Heart left ventricle (tissue), 16 donors: ENCODE measurements around the gene ZNF787. TPM values are rescaled to one million over a fixed set of nuclear protein-coding genes. Genes with fewer than 3 reads are reported as not detected.

Experiments used
- ATAC-seq, 4 donors: fragments of 200-7000 bp; cut with Tn5 transposase; one replicate each; pipeline ENCODE4 v1.9.1; 2020 to 2022; ENCODE audit warnings: moderate library complexity in 4 of 4, mild to moderate bottlenecking in 3 of 4, moderate number of reproducible peaks in 1 of 4
- DNase-seq, 5 donors: peaks; one replicate each; pipeline ENCODE4 v3.0.0-alpha.2; 2020
- H3K27ac ChIP-seq, 12 donors: fragments of 200-600 bp; sonication (generic) in 4 of 12; one replicate each; pipeline versions ENCODE4 v1.5.0 to v1.8.0; 2016 to 2022; ENCODE audit warnings: mild to moderate bottlenecking in 2 of 12
- H3K27me3 ChIP-seq, 9 donors: fragments of 200-600 bp; sonication (generic) in 2 of 9; one replicate each; pipeline versions ENCODE4 v1.5.1 to v1.8.0; 2016 to 2022; ENCODE audit warnings: mild to moderate bottlenecking in 3 of 9
- H3K36me3 ChIP-seq, 9 donors: fragments of 200-600 bp; sonication (generic) in 2 of 9; one replicate each; pipeline versions ENCODE4 v1.5.0 to v1.8.0; 2018 to 2022; ENCODE audit warnings: mild to moderate bottlenecking in 2 of 9
- H3K4me1 ChIP-seq, 12 donors: fragments of 200-600 bp; sonication (generic) in 4 of 12; one replicate each; pipeline versions ENCODE4 v1.5.0 to v1.8.0; 2016 to 2022; ENCODE audit warnings: mild to moderate bottlenecking in 3 of 12
- H3K4me3 ChIP-seq, 12 donors: fragments of 200-600 bp; sonication (generic) in 4 of 12; one replicate each; pipeline versions ENCODE4 v1.5.0 to v1.8.0; 2017 to 2022; ENCODE audit warnings: mild to moderate bottlenecking in 9 of 12, moderate library complexity in 4 of 12
- H3K9me3 ChIP-seq, 12 donors: fragments of 200-600 bp; sonication (generic) in 4 of 12; one replicate each; pipeline versions ENCODE4 v1.5.0 to v1.8.0; 2016 to 2022; ENCODE audit warnings: mild to moderate bottlenecking in 1 of 12
- POLR2A ChIP-seq, 2 donors: fragments of 450-650 bp; IDR thresholded peaks; one replicate each; pipeline ENCODE4 v1.6.1; 2017; ENCODE audit warnings: antibody characterized with exemption in 2 of 2, mild to moderate bottlenecking in 2 of 2, moderate library complexity in 2 of 2
- WGBS, 4 donors: extraction: QIAGEN DNeasy Blood & Tissue Kit in 2 of 4; methylation state at CpG; one replicate each; pipeline versions ENCODE4 v1.1.5 to v1.1.7; 2013 to 2018; 5-methylcytosine and 5-hydroxymethylcytosine counted together
- intact Hi-C, 10 donors: fragments of 100-400 bp; cut with DNase I; formaldehyde crosslinking; loops; one replicate each; pipeline versions ENCODE4 v1.11.1 to v1.14.2; 2022
- polyA plus RNA-seq, 2 donors: library from polyadenylated mRNA; stranded (reverse); fragments of 200-250 nt; gene quantifications; one replicate each; pipeline ENCODE4 v1.2.3, GENCODE V29; 2013
- total RNA-seq, 9 donors: library from RNA; depleted of rRNA in 2 of 9; stranded (reverse); fragments of >200 nt in 2 of 9; fragmentation: NEBNext Ultra II Directional in 3 of 9; extraction: Animal tissue kit (Norgen Biotek cat#: 25700) in 3 of 9; gene quantifications; one replicate each; pipeline versions ENCODE4 v1.1.0 to v1.2.4, GENCODE V29; 2016 to 2023
- TF ChIP-seq, protein P1 (sequence below), 12 donors: fragments of 200-600 bp; sonication (generic) in 4 of 12; IDR thresholded peaks; one replicate each; pipeline versions ENCODE4 v1.5.0 to v1.8.0; 2018 to 2022; ENCODE audit warnings: antibody characterized with exemption in 12 of 12, mild to moderate bottlenecking in 5 of 12
- donor health status: ischemic (EF 13 %, LVEDD 7.1; RV severe dilation, severe dysfunction).
- donor health status: healthy with polysubstance abuse.
- donor health status: DM: no; HTN: yes; CAD: no.
- donor health status: DM: no; HTN: no; CAD: no.
- donor health status: ischemic (EF 25% LVEDD 6.9; RV normal size, moderate dysfunction).
- donor health status: ischemic (EF 25% LVEDD 5.7; RV mildly dilated, moderate dysfunction).
- donor health status: healthy.
- donor health status: DM: yes; HTN: yes; CAD: no.
- donor health status: ischemic (EF 35%, LVEDD 5.7; RV mildly dilated, moderate dysfunction).
- donor health status: nonischemic (EF 11% LVEDD 7.7; RV severe dilation, severe dysfunction).
- donor health status: DM: yes; HTN: yes; CAD: no.
- donor health status: PGD.
- donor health status: ischemic (EF 29% LVEDD 5.4; RV normal size, mild dysfunction).
- donor health status: nonischemic (EF 23%, LVEDD 6.1; RV moderate dilation, normal function).

Gene ZNF787
- total and polyA plus RNA-seq, 11 donors, result 11.6 to 40.8 (median 25.3) TPM

DNA sequence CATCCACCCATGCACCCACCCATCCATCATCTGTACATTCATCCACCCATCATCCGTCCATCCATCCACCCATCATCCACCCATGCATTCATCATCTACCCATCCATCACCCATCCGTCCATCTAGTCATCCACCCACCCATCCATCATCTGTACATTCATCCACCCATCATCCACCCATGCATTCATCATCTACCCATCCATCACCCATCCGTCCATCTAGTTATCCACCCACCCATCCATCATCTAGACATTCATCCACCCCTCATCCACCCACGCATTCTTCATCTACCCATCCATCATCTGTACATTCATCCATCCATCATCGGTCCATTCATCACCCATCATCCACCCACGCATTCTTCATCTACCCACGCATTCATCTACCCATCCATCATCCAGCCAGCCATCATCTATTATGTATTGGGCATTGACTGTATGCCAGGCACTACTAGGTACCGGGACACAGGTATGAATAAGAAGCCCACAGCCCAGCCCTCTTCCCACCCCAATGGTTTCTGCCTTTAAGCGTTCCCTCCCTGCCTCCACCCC is 38.0 kb upstream of the ZNF787 start:
- no peak overlapping the region for H3K4me3 ChIP-seq
- H3K27ac ChIP-seq, result no peak overlapping the region
- H3K4me1 ChIP-seq, result peaks cover 0 to 14% (median 5%) of the 10 kb centered on the region in 12 donors
- H3K27me3 ChIP-seq, result no peaks in the 10 kb centered on the region
- WGBS, 4 donors, result 94 to 97% (median 96%) methylated on average over 9 of the region's 9 CpGs
- no peak for DNase-seq
- TF ChIP-seq, protein P1, sequence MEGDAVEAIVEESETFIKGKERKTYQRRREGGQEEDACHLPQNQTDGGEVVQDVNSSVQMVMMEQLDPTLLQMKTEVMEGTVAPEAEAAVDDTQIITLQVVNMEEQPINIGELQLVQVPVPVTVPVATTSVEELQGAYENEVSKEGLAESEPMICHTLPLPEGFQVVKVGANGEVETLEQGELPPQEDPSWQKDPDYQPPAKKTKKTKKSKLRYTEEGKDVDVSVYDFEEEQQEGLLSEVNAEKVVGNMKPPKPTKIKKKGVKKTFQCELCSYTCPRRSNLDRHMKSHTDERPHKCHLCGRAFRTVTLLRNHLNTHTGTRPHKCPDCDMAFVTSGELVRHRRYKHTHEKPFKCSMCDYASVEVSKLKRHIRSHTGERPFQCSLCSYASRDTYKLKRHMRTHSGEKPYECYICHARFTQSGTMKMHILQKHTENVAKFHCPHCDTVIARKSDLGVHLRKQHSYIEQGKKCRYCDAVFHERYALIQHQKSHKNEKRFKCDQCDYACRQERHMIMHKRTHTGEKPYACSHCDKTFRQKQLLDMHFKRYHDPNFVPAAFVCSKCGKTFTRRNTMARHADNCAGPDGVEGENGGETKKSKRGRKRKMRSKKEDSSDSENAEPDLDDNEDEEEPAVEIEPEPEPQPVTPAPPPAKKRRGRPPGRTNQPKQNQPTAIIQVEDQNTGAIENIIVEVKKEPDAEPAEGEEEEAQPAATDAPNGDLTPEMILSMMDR (IDR thresholded peaks at IDR 0.05), result no peak
- TF ChIP-seq POLR2A (IDR thresholded peaks at IDR 0.05), result no peak
- H3K9me3 ChIP-seq, result no peaks in the 10 kb centered on the region
- peaks cover 0 to 47% (median 33%) of the 10 kb centered on the region in 9 donors for H3K36me3 ChIP-seq
- intact Hi-C loops, result loop anchor here in 3 of 10 donors (5.0 to 10.0 kb wide), 2 partner anchors 74 to 77 kb away; no protein-coding TSS in a partner anchor
- ATAC-seq, result no peak

DNA sequence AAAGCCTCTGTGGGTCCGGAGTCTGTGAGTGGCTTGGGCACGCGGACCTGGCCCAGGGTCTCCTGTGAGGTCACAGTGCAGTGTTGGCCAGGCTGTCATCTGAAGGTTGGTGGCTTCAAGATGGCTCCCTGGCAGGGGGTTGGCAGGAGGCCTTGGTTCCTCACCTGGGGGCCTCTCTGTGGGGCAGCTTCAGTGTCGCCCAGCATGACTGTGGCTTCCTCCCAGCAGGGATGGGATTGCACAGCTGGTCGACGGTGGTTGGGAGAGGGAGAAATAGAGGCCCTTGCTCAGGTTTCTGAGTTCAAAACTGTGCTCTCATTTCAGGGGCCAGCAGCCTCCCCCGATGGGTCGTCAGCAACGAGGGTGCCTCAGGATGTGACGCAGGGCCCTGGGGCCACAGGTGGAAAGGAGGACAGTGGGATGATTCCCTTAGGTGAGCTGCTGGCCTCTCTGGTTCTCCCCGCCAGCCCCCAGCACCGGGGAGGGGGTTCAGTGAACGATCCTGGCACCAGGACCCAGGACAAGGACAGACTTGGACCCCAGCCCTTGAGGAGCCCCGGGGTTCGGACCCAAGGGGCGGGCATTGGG is 37.2 kb upstream of the ZNF787 start:
- no peaks in the 10 kb centered on the region for H3K27me3 ChIP-seq
- DNase-seq (no peak), ATAC-seq (no peak)
- no peak overlapping the region for H3K4me3 ChIP-seq
- no peak overlapping the region for H3K27ac ChIP-seq
- peaks cover 0 to 47% (median 33%) of the 10 kb centered on the region in 9 donors for H3K36me3 ChIP-seq
- peaks cover 0 to 17% (median 5%) of the 10 kb centered on the region in 12 donors for H3K4me1 ChIP-seq
- WGBS, 4 donors, result 95 to 97% (median 95%) methylated on average over 16 of the region's 16 CpGs
- no peaks in the 10 kb centered on the region for H3K9me3 ChIP-seq
- TF ChIP-seq POLR2A (IDR thresholded peaks at IDR 0.05), result no peak
- TF ChIP-seq, protein P1 (IDR thresholded peaks at IDR 0.05), result no peak
- intact Hi-C loops, result loop anchor here in 3 of 10 donors (5.0 to 10.0 kb wide), 2 partner anchors 73 to 76 kb away; no protein-coding TSS in a partner anchor

DNA sequence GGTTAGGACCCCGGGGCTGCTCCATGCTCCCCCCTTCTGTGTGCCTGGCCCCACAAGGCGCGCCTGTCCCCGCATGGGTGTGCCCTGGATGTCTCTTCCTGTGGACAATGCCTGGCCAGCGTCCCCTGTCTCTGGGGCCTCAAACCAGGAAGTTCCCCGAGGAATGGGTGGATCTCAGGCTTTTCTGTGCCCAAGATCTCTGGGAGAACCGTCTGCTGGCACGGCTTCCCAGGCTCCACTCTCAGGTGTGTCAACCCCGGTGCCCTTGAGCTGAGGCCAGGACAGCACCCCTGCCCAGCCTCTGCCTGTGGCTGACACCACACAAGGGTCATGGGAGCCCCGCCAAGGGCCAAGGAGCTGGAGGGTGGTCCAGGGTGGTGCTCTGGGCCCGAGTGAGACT is 35.7 kb upstream of the ZNF787 start:
- Histone ChIP-seq H3K36me3 (peaks cover 0 to 47% (median 33%) of the 10 kb centered on the region in 9 donors), H3K27me3 (no peaks in the 10 kb centered on the region), H3K4me1 (peaks cover 0 to 20% (median 7%) of the 10 kb centered on the region in 12 donors), H3K27ac (peak overlapping the region in 11 of 12 donors; percentile 56 to 86 (median 76)), H3K9me3 (no peaks in the 10 kb centered on the region), H3K4me3 (no peak overlapping the region)
- 59 to 71% (median 67%) methylated on average over 9 to 11 of the region's 11 CpGs for WGBS, 4 donors
- DNase-seq (peak in 4 of 5 donors; percentile 43 to 71 (median 50)), ATAC-seq (peak; percentile 47 to 88 (median 54))
- intact Hi-C loops, result loop anchor here in 4 of 10 donors (1.0 to 10.0 kb wide), 4 partner anchors 14 to 74 kb away; no protein-coding TSS in a partner anchor
- TF ChIP-seq, protein P1 (IDR thresholded peaks at IDR 0.05), result no peak
- no peak for TF ChIP-seq POLR2A (IDR thresholded peaks at IDR 0.05)

DNA sequence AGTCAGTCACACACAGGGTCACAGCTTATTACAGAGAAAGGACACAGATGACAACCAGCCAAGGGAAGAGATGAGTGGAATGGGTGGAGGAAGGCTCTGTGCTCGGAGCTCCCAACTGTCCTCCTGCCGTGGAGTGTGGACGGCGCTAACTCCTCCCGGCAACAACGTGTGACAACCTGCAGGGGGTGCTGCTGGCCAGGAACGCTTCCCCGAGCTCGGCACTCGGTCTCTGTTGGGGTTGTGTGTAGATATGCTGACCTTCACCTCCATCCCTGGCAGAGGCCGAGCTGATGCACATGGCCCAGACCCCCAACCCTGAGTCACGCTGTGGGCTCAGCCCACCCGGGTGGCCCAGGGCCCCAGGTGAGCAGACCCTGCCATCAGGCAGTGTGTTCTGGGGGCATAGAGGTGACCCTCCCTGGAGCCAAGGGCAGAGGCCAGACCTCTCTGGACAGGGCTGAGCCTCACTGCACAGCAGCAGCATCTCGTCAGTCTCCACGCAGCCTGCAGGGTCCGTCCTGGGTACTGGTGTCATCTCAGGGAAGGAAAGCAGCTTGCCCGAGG is 34.1 kb upstream of the ZNF787 start:
- Histone ChIP-seq H3K4me1 (peaks cover 0 to 22% (median 7%) of the 10 kb centered on the region in 12 donors), H3K27ac (no peak overlapping the region), H3K4me3 (no peak overlapping the region), H3K9me3 (no peaks in the 10 kb centered on the region), H3K27me3 (no peaks in the 10 kb centered on the region), H3K36me3 (peaks cover 0 to 36% (median 25%) of the 10 kb centered on the region in 9 donors)
- peak in 3 of 4 donors; percentile 44 to 54 (median 51) for ATAC-seq
- DNase-seq, result peak in 1 of 5 donors; percentile 47
- TF ChIP-seq, protein P1 (IDR thresholded peaks at IDR 0.05), result peak; percentile 20 to 65 (median 44)
- no peak for TF ChIP-seq POLR2A (IDR thresholded peaks at IDR 0.05)
- intact Hi-C loops, result loop anchor here in 3 of 10 donors (1.0 to 10.0 kb wide), 3 partner anchors 17 to 73 kb away; no protein-coding TSS in a partner anchor
- WGBS, 4 donors, result 53 to 65% (median 59%) methylated on average over 11 to 17 of the region's 17 CpGs
